HG02870 (cell line): ENCODE data around the gene ZRANB3.
"Not testable (repeated sequence)": the region's sequence is repeated elsewhere in the genome, so short reads cannot be mapped to it uniquely, and the experiment has no call there.

ENCODE experiments used
- ATAC-seq: cut with Tn5 transposase; IDR thresholded peaks from one replicate; pipeline ENCODE4 v1.9.1; 2021; ENCODE audit warnings: mild to moderate bottlenecking, moderate library complexity; ENCODE audit not compliant: unreplicated experiment

ZRANB3 gene

GRCh38 chr2:135142323-135142722 is 388.7 kb downstream of the ZRANB3 start:
- ATAC-seq = no peak

DNA sequence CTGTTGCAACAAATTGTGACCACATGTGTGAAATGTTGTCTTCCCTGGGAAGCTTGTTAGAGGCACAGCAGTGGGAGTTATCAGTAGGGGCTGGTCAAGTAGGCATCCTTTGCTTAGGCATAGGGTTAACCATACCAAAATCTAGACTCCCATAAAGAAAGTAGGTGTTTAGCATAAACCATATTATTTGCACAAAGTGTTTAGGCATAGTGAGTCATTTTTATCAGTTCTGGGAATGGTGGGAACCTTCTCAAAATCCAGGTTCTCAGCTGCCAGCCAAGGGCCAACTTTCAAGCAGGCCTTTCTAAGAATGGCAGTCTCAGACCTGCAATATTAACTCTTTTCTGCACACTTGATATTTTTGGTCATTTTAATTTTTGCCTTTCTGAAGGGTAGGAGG is 390.4 kb downstream of the ZRANB3 start:
- no peak for ATAC-seq

- ATAC-seq = no peak
Observed at GRCh38 chr2:135132314-135132713, 398.7 kb downstream of the ZRANB3 start.

GRCh38 chr2:135130751-135131150 is 400.3 kb downstream of the ZRANB3 start:
- ATAC-seq = no peak

DNA sequence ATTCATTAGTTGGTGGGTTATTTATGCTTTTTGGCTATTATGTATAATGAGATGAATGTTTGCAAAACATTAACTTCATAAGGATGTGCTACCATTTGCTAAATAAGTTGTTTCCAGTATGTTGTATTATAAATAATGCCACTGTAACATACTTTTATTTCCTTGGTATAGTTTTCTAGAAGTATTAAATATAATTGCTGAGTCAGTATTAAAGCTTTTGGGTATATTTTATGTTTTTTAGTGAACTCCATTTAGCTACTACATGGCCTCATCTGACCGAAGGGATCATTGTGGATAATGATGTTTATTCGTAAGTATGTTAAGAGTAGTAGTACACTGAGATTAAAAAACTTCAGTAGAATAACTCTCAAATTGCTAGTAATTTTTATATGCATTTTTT is 405.1 kb downstream of the ZRANB3 start:
- no peak for ATAC-seq

DNA sequence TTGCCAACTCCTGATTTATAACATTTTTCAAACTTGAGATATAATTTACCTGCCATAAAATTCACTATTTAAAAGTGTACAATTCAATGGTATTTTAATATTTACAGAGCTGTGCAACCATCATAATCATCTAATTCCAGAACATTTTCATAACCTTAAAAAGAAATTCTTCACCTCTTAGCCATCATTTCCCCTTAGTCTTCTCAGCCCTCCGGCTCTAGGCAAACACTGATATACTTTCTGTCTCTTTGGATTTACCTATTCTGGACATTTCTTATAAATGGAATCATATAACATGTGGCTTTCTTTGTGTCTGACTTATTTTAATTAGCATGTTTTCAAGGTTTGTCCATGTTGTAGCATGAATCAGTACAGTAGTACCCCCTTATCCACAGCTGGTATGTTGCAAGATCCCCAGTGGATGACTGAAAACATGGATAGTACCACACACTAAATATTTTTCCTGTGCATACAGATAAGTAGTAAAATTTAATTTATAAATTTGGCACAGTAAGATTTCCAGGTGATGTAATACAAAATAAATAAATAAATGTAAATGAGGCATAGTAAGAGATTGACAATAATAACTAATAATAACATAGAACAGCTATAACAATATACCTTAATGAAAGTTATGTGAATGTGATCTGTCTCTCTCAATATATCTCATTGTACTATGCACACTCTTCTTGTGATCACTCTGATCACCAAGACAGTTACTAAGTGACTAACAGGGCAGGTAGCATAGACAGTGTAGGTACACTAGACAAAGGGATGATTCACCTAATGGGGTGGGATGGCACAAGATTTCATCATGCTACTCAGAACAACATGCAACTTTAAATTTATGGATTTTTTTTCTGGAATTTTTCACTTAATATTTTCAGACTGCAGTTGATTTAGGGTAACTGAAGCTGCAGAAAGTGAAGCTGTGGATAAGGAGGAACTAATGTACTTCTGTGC is 405.8 kb downstream of the ZRANB3 start:
- ATAC-seq = no peak

GRCh38 chr2:135121658-135122039 is 409.4 kb downstream of the ZRANB3 start:
- ATAC-seq = not testable (repeated sequence)

- no peak for ATAC-seq
Observed at GRCh38 chr2:135121016-135121657, 409.9 kb downstream of the ZRANB3 start.

DNA sequence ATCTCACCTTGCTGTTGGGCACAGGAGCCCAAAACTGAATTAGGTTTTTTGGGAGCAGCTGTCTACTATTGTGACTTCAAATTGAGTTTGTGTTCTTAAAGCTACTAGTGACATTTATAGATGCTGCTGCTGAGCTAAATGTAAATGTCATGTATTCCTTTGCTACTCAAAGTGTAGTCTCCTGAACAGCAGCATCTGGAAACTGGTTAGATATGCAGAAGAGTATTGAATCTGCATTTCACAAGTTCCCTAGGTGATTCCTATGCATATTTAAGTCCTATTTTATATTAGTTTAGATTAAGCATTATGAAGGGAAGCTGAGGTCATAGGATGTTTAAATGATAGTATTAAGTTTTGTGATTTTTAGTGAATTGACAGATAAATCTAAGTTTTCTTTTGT is 411.4 kb downstream of the ZRANB3 start:
- ATAC-seq = no peak

- no peak for ATAC-seq
Observed at GRCh38 chr2:135113322-135113721, 417.7 kb downstream of the ZRANB3 start.

- not testable (repeated sequence) for ATAC-seq
Observed at GRCh38 chr2:135105513-135106316, 425.3 kb downstream of the ZRANB3 start.

- ATAC-seq = no peak
Observed at GRCh38 chr2:135103843-135104242, 427.2 kb downstream of the ZRANB3 start.

- ATAC-seq = no peak
Observed at GRCh38 chr2:135099802-135100483, 431.1 kb downstream of the ZRANB3 start.

DNA sequence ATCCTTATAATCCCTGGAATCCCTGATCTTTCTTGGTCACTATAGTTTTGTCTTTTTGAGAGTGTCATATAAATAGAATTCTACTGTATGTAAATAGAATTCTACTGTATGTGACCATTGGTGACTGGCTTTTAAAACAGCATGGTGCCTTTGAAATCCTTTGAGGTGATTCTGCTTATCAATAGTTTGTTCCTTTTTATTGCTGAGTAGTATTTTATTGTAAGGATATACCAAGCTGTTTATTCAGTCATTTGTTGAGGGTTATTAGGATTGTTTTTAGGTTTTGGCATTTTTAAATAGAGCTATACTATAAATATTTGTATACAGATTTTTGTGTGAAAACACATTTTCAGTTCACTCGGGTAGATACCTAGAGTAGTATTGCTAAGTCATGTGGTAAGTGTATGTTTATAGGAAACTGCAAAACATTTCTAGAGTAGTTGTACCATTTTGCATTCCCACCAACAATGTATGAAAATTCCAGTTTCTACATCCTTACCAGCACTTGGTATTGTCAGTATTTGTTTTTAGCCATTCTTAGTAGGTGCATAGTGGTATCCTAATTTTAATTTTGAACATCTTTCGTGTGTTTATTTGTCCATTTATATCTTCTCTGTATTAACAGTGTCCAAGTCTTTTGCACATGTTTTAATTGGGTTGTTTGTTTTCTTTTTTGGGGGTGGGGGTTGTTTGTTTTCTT is 433.3 kb downstream of the ZRANB3 start:
- no peak for ATAC-seq

- no peak for ATAC-seq
Observed at GRCh38 chr2:135096665-135097446, 434.2 kb downstream of the ZRANB3 start.

DNA sequence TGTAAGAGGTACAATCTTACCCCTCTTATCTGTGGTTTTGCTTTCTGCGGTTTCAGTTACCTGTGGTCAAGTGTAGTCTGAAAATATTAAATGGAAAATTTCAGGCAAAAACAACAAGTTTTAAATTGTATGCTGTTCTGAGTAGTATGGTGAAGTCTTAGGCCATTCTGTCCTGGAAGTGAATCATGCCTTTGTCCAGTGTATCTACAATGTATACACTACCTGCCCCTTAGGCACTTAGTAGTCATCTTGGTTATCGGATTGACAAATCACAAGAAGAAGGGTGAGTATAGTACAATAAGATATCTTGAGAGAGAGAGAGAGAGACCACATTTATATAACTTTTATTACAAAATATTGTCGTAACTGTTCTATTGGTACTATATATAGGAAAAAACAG is 435.4 kb downstream of the ZRANB3 start:
- no peak for ATAC-seq

GRCh38 chr2:135094508-135094907 is 436.5 kb downstream of the ZRANB3 start:
- ATAC-seq = no peak

DNA sequence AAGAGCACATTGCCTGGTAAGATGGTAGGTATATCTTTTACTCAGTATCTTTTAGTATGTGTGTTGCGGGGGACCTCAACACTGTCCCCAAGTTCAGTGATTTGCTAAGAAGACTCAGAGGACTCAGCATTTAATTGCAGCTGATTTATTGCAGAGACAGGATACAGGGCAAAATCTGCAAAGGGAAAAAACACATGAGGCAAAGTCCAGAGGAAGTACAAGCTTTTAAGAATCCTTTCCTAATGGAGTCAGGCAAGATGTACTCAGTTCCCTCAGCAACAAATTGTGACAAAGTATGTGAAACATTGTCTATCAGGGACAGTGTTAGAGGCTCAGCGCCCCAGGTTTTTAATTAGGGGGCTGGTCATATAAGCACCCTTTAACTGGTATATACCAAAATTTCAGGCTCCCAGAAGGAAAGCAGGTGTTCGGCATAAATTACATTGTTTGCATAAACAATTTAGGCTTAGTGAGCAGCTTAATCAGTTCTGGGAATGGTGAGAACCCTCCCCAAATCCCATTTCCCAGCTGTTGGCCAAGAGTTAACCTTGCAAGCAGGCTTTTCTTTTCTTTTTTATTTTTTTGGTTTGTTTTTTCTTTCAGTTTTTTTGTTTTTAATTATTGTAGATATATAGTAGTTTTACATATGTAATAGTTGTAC is 437.2 kb downstream of the ZRANB3 start:
- no peak for ATAC-seq

- no peak for ATAC-seq
Observed at GRCh38 chr2:135093193-135093592, 437.8 kb downstream of the ZRANB3 start.
